Neutrophil (primary cell): ENCODE measurements around the gene GOLGA8G.
"Not testable (repeated sequence)": the region's sequence is repeated elsewhere in the genome, so short reads cannot be mapped to it uniquely, and the experiment has no call there.

Experiments used
- H3K27ac ChIP-seq: fragments of 200-600 bp; sonication (generic); 2 replicates; pipeline ENCODE4 v1.5.1; 2016; ENCODE audit warnings: mild to moderate bottlenecking, moderate library complexity
- H3K27me3 ChIP-seq: fragments of 200-600 bp; sonication (generic); 2 replicates; pipeline ENCODE4 v1.6.0; 2016; ENCODE audit warnings: mild to moderate bottlenecking
- H3K36me3 ChIP-seq: fragments of 200-600 bp; sonication (generic); 2 replicates; pipeline ENCODE4 v1.5.1; 2017
- H3K4me1 ChIP-seq, 2 experiments: fragments of 200-600 bp in 1 of 2; sonication (generic) in 1 of 2; 1 replicate in 1 of 2; 2 replicates in 1 of 2; pipeline versions ENCODE4 v1.5.1 to v1.6.1; 2013 to 2016; ENCODE audit warnings: low read depth in 1 of 2, low read length in 1 of 2, mild to moderate bottlenecking in 1 of 2, moderate library complexity in 1 of 2; ENCODE audit not compliant: control insufficient read depth in 1 of 2, insufficient read depth in 1 of 2
- H3K4me3 ChIP-seq, 2 experiments: fragments of 200-600 bp in 1 of 2; sonication (generic) in 1 of 2; 1 replicate in 1 of 2; 2 replicates in 1 of 2; pipeline ENCODE4 v1.5.1; 2013 to 2016; ENCODE audit warnings: low read depth in 1 of 2, low read length in 1 of 2, mild to moderate bottlenecking in 1 of 2, moderate library complexity in 1 of 2
- H3K9me3 ChIP-seq: fragments of 200-600 bp; sonication (generic); 2 replicates; pipeline ENCODE4 v1.5.1; 2016

Gene GOLGA8G, protein sequence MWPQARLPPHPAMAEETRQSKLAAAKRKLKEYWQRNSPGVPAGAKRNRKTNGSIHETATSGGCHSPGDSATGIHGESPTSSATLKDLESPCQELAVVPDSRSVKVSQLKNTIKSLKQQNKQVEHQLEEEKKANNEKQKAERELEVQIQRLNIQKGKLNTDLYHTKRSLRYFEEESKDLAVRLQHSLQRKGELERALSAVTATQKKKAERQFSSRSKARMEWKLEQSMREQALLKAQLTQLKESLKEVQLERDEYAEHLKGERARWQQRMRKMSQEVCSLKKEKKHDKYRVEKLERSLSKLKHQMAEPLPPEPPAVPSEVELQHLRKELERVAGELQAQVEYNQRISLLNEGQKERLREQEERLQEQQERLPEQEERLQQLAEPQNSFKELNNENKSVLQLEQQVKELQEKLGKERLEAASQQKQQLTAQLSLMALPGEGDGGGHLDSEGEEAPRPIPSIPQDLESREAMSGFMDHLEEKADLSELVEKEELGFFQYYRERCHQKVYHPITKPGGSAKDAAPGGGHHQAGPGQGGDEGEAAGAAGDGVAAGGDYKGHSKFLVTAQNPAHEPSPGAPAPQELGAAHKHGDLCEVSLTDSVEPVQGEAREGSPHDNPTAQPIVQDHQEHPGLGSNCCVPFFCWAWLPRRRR

DNA sequence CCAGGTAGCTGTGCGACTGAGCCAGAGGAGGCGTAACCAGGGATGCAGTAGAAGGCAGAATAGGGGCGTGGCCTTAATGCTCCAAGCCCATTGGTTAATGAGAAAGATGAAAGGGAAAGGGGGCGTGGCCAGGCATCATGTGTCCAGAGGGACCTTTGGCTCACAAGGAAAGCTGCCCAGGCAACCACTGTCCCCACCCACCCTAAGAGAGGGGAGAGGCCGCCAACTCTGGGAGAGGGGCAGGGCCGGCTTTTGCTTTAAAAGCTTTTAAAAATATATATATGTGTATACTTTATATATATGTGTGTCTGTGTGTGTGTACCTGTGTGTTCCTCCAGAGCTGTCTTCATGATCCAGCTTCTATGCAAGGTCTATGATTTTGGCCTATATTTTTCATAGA, at the start of gene GOLGA8G:
GOLGA8G (minus strand) TSS at position 18 of the 400 bp plus-strand sequence. CDS start 62 bp downstream, outside the sequence.
- not testable (repeated sequence) for H3K36me3 ChIP-seq, H3K4me1 ChIP-seq, H3K27me3 ChIP-seq, H3K4me3 ChIP-seq, H3K9me3 ChIP-seq, H3K27ac ChIP-seq

DNA sequence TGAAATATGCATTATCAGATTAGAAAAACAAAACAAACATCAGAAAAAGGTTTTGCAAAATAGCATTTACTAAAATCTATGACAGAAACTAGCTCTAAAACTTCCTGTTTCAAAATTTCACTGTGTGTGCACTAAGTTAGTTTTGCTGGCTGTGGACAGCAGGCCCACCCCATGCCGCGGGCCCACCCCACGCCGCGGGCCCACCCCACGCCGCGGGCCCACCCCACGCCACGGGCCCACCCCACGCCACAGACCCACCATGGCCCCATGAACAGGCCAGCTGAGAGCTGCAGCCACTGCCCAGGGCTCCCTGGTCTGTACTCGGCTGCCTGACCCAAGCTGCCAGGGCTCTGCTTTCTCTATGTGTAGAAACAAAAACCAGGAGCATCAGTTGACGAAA, 40.6 kb upstream of the GOLGA8G start:
- H3K27ac ChIP-seq, H3K4me1 ChIP-seq, H3K27me3 ChIP-seq, H3K36me3 ChIP-seq, H3K4me3 ChIP-seq, H3K9me3 ChIP-seq: not testable (repeated sequence)

DNA sequence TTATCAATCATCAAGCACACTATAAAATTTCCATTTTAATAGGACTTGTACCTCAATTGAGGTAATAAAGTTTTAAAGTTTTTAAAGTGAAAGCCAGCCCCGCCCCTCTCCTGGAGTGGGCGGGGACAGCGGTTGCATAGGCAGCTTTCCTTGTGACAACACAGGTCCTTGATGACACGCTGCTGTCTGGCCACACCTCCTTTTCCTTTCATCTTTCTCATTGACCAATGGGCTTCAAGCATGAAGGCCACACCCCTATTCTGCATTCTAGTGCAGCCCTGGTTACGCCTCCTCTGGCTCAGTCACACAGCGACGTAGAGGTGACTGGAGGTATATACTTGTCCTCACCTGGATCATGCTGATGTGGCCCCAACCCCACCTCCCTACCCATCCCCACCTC, 20.5 kb upstream of the GOLGA8G start, which contains the start of gene GOLGA6L25:
GOLGA6L25 (plus strand) TSS at position 301 of the 400 bp plus-strand sequence; CDS start at position 362, 61 bp downstream.
- not testable (repeated sequence) for H3K4me3 ChIP-seq

DNA sequence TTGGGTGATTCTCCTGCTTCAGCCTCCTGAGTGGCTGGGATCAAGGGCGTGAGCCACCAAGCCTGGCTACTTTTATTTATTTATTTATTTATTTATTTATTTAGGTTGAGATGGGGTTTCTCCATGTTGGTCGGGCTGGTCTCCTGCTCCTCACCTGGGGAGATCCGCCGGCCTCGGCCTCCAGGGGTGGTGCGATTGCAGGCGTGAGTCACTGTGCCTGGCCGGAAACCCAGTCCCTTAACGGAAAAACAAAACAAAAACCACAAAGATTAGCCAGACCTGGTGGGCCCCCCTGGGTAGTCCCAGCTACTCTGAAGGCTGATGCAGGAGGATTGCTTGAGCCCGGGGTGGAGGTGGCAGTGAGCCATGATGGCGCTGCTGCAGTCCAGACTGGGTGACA, 17.6 kb downstream of the GOLGA8G start:
- not testable (repeated sequence) for H3K4me3 ChIP-seq, H3K27me3 ChIP-seq, H3K27ac ChIP-seq, H3K36me3 ChIP-seq, H3K4me1 ChIP-seq, H3K9me3 ChIP-seq

More for the DNA sequence above, 20.5 kb upstream of the GOLGA8G start, which contains the start of gene GOLGA6L25:
- not testable (repeated sequence) for H3K27me3 ChIP-seq, H3K27ac ChIP-seq, H3K9me3 ChIP-seq, H3K4me1 ChIP-seq, H3K36me3 ChIP-seq

DNA sequence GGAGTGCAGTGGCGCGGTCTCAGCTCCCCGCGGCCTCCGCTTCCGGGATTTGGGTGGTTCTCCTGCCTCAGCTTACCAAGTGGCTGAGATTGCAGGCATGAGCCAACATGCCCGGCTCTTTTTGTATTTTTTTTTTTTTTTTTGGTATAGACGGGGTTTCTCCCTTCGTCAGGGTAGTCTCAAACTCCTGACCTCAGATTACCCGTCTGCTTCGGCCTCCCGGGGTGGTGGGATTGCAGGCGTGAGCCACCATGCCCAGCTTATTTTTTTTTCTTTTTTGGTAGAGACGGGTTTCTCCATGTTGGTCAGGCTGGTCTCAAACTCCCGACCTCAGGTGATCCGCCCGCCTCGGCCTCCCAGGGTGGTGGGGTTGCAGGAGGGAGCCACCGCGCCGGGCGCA, 18.6 kb downstream of the GOLGA8G start:
- not testable (repeated sequence) for H3K4me3 ChIP-seq, H3K36me3 ChIP-seq, H3K9me3 ChIP-seq, H3K27ac ChIP-seq, H3K27me3 ChIP-seq, H3K4me1 ChIP-seq

DNA sequence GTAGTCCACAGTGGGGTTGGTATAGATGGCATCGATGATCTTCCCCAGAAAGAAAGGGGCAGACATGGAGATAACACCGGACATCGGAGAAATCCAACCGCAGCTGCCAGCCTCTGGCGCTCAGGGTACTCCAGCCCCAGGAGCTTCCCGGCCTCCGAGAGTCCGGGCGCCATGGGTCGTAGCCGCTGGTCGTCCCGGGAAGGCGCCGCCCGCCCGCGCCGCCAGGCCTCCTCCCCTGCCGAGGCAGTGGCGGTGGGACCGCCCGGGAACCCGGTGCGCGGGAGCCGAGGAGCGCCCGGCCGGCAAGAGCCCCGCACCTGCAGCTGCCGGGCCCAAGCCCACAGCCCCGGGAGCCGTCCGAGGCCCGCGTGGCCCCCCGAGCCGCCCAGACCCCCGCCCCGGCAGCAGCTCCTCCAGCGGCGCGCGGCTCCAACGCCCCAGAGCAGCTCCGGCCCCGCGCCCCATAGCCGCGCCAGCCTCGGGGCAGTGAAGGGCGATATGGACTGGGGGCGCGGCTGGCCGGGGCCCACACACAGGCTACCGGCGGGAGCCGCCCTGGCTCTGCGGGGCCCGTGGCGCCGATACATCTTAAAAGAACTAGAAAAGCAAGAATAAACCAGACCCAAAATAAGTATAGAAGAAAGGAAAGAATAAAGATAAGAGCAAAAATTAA, 24.4 kb downstream of the GOLGA8G start:
- H3K27me3 ChIP-seq, H3K4me1 ChIP-seq, H3K27ac ChIP-seq, H3K4me3 ChIP-seq, H3K36me3 ChIP-seq, H3K9me3 ChIP-seq: not testable (repeated sequence)

DNA sequence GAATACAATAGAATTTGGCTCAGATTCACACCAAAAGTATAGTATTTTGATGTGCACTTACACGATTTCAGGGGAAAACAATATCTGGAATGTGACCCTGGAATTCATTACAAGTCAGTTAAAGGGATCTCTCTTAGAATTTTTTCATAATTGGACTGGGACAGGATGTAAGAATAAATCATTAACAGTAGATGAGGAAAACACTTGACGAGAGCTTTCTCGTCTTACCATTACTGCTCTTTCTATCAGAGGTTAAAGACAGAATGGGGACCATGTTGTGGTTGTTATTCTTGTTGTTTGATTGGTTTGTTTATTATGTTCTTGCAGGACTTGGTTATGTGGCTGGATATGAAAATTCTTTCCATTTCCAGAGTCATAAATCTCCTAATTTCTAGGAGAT, 51.4 kb downstream of the GOLGA8G start:
- H3K36me3 ChIP-seq, H3K4me1 ChIP-seq, H3K4me3 ChIP-seq, H3K27ac ChIP-seq, H3K9me3 ChIP-seq, H3K27me3 ChIP-seq: not testable (repeated sequence)
